Fibroblast of skin of right quadriceps (primary cell): ENCODE results near the gene KLHL36.

Experiments used
- DNase-seq: peaks from one replicate; pipeline ENCODE4 v3.0.0-alpha.2; 2013

Gene KLHL36

DNA sequence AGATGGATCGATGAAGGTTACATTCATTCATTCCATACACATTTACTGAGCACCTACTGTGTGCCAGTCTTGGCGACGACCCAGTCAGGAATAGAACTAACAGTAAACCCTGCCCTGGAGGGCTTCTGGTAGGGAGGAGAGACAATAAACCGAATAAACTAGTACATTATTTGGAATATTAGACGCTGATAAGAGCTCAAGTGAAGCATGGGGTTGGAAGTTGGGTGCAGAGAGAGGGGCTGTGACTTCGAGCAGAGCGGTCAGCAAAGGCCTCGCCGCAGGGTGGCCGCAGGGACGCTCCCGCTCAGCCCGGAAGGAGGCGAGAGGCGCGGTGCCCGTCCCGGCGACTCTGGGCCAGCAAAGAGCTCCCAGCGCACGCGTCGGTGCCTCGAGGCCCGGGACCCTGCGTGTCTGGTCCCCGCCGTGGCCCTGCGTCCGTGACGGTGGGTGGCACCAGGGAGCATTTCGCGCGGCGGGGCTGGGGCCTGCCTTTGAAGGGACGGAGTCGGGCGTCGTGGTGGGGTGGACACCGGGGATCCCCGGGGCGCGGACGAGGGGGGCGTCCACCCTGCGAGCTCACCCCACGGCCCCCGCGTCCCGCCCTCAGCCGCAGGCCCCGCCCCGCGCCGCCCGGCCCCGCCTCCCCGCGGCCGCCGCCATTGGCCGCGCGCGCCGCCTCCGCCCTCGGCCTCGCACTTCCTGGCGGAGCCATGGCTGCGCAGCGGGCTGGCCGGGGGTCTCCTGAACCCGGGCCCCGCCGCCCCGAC lies at the start of gene KLHL36:
TSS of gene KLHL36 (plus strand) at position 684 of the 767 bp plus-strand sequence. CDS start 2,357 bp downstream, outside the sequence.
- DNase-seq, result peak; percentile 26

DNA sequence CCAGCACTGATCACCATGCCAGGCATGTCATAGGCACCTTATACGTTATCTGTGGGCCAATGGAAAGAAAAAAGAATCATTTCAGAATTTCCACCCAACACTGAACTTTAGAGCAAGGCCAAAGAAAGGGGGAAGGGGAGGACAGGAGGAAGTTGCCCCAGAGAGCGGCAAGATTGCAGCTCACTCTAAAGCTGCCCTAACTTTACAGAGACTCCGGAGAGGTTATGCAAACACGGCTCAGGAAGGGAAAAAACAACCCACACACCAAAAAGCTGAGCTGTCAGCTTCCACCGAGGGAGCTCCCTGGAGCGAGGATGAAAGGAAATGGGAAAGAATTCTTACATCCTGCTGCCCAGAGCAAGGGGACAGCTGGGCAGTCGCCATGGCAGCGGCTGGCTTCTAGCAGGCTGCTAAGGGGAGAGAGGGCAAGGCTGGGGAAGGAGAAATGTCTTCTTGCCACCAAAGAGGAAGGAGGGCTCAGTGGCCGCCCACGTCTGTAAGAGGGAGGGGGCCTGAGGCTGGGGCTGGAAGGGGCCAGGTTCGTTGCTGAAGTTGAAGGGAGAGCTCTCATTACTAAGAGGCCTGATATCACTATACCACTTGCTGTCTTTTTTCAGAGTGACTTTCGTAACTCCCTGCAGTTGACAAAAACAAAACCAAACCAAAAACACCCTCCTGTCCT lies 48.6 kb upstream of the KLHL36 start:
- DNase-seq, result peak; percentile 84

DNA sequence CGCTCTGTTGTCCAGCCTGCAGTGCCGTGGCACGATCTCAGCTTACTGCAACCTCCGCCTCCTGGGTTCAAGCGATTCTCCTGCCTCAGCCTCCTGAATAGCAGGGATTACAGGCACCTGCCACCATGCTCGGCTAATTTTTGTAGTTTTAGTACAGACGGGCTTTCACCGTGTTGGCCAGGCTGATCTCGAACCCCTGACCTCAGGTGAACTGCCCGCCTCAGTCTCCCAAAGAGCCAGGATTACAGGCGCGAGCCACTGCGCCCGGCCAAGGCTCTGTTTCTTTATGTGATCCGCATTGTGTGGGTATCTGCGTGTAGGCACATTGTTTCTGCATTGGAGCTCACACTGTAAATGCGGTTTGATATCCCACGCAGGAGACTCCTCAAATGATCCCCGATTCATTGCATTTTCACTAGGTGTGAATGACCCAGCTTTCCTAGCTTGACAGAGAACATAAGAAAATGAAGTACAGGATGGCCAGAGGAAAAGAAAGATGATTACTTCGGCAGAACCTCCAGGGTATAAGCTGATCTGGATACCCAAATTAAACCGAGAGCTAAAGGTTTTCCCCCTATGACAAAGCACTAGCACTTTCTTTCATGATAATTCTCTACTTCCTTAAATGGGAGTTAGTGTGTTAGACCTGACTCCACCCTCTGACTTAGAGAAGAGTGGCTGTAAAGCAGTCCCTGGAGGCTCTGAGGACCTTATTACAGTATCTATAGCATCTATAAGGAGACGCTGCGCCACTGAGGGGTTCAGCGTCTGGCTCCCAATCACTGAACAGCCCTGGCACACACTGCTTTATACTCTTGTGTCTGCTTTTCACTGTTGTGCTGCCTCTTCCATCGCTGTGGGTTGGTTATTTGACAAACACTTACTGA lies 47.7 kb upstream of the KLHL36 start:
- DNase-seq, result no peak

DNA sequence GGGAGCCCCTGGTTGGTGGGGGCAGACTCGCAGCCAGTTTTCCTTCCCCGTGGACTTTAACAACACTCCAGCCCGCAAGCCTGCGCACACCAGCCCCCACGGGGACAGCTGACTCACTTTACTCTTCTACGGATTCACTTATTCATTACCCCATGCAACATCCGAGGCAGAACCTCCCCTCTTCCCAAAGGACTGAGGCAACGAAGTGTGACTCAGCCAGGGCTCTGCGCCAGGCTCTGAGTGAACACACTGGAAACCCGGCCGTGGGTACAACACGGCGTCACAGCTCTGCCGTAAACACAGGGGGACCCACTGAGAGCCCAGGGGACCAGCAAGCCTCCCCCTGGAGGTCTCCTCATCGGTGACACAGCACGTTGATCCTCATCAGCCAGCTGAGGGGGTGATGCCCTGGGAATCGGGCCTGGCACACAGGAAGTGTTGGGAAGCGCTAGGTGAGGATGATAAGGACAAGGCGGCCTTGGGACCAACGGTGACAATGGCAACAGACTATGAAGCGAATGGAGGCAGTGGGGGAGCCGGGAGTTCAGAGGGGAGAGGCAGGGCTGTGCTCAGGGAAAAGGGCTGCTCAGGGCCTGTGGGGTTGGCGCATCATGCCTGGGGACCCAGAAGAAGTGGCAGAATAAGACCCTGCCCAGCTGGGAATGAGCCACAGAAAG lies 45.0 kb upstream of the KLHL36 start:
- DNase-seq, result peak; percentile 97

DNA sequence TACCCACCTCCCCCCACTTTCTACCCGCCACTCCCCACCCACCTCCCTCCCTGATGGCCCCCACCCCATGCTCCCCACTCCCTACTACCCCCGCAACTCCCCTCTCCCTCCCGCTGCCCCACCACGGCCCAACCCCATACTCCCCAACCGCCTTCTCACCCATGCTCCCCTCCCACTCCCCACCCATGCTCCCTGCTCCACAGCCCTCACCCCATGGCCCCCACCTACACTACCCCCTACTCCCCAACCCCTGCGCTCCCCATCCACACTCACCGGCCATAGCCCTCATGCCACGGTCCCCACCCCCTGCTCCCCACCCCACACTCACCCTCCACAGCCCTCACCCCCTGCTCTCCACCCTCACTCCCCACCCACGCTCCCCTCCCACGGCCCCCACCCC lies 44.4 kb upstream of the KLHL36 start:
- DNase-seq, result no peak

DNA sequence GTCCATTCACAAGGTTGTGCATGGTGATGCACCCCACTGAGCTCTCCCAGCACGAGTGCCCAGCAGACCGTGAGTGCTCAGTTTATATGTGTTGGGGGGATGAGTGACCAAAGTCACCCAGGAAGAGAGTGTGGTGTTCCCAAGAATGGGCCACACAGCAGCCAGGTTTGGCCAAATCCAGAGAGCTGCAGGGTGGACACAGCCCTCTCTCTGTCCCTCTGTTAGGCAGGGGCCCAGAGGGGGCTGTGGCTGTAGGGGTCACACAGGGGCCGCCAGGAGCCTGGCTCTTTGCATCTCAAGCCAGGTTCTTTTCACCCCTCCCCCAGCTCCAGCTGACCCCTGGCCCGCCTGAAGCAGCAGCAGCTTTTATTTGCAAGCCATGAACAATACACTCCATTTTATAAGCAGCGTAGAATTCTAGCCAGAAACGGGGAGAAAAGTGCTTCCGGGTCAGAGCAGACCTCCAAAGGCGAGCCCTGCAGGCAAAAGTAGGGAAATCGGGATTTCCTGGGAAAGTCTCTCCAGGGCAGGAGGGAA lies 43.8 kb upstream of the KLHL36 start:
- DNase-seq, result no peak

DNA sequence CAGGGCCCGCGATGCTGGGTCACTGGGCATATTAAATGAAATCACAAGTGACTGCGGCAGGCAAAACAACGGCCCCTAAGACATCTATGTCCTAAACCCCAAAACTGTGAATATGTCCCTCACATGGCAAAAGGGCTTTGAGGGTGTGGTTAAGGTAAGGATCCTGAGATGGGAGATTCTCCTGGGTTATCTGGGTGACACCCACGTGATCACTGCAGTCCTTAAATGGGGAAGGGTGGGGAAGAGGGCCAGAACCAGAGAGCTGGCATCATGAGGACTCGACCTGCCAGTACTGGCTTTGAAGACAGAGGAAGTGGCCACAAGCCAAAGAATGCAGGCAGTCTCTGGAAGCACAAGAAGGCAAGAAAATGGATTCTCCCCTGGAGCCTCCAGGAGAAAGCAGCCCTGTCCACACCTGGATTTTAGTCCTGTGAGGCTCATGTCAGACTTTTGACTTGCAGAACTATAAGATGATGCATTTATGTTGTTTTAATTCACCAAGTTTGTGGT lies 42.9 kb upstream of the KLHL36 start:
- DNase-seq, result no peak

DNA sequence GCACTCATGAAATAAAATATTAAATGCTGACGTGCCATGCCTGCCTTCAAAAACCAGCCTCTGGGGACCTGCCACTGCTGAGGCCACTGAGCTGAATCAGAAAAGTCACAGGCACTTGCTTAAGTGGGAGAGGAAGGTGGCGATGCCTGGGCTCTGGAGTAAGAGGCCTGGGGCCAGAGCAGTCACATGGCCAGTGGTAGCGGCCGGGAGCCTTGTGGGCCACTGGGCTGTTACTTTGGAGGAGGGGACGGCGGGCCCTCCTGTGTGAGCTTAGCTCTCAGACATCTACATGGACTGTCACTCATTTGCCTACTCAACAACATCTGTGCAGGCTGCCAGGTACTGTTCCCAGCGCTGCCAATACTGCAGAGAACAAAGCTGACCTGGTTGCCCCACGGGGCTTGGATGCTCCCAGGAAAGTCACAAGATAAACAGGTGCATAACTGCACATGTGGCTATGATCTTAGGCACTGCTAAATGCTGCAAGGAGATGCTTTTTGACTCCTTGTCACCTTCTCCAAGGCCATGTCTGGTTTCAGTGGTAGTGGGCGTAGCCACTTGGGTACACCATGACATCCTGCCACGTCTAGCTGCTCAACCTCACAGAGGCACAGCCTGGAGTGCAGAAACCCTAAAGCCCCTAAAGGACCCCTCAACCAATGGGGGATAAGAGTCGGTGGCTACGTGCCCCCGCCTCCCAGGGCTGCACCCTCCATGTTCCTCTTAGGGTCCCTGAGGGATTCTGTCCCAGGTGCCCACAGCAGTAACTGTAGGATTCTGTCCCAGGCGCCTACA lies 42.0 kb upstream of the KLHL36 start:
- DNase-seq, result no peak

DNA sequence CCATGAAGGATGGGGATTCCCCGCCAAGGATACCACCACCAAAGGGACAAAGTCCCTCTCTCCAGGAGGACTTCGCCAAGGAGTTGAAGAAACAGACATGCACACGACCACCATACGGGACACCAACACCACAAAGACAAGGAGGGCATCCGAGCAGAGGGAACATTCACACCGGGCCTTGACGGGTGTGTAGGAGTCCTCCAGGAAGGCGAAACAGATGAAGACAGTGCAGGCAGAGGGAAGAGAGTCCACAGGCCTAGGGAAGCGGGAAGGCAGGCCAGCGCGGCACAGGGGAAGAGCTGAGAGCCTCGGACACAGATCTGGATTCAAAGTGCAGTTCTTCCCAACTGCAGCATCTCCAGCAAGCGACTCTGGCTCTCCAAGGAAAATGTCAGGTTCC lies 41.2 kb upstream of the KLHL36 start:
- DNase-seq, result no peak

DNA sequence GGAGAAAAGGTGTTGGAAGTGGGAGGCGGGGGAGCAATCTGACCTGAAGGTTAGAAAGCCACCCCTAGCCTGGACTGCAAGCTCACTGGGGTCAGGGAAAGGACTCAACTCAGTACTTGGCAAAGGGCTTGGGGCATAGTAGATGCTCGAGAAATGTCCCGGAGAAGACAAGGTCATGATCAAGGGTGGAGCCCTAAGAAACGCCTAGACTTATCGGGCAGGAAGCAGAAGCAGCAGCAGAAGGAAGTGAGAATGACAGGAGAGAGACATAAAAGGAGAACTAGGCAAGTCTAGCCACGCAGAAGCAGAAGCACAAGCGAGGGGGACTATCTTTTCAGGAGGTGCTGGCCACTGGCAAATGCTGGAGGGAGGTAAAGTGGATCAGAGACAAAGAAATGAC lies 40.6 kb upstream of the KLHL36 start:
- no peak for DNase-seq

DNA sequence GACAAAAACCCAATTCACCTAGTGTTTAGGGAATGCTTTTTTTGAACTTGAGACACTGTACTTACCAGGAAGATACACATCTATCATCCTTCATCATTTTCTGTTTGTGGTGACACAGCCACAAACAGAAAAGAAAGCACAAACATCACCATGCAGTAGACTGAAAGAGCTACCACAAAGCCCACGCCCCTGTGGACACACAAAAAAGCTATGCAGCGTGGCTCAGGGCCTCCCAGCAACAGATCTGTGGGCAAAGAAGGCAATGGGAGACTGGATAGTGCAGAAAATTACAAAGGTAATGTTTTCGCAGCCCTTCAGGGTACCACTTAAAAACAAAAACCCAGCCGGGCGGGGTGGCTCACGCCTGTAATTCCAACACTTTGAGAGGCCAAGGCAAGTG lies 40.0 kb upstream of the KLHL36 start:
- no peak for DNase-seq

DNA sequence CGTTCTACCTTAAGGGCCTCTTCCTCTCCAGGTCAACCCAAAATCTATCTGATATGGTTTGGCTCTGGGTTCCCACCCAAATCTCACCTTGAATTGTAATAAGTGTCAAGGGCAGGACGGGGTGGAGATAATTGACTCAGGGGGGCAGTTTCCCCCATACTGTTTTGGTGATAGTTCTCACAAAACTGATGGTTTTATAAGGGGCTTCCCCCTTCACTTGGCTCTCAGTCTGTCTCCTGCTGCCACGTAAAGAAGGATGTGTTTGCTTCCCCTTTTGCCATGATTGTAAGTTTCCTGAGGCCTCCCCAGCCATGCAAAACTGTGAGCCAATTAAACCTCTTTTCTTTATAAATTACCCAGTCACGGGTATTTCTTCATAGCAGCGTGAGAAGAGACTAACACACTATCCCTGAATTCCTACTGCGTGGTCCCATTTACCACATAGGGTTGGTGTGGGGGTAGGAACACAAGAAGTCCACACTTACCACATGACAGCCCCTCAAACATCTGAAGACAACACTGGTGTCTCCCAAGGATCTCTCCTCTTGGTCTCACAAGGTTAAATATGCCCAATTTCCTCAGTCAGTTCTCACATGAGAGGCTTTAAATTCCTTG lies 38.6 kb upstream of the KLHL36 start:
- no peak for DNase-seq

DNA sequence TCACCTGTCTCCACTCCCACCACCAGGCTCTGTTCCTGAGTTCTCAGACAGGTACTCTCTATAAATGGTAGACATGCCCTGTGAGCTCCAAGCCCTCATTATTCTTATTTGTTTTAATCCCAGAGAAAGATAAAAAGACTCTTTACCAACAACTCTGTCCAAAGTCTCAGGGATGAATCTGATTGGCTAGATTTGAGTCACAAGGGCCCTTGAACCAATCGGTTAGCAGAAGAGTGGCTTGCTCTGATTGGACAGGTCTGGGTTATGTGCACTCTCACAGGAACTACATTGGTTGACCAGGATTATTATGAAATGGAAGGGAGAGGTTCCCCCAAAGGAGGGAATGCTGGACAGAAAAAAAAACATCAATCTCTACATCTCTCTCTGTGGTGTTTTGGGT lies 37.9 kb upstream of the KLHL36 start:
- no peak for DNase-seq

DNA sequence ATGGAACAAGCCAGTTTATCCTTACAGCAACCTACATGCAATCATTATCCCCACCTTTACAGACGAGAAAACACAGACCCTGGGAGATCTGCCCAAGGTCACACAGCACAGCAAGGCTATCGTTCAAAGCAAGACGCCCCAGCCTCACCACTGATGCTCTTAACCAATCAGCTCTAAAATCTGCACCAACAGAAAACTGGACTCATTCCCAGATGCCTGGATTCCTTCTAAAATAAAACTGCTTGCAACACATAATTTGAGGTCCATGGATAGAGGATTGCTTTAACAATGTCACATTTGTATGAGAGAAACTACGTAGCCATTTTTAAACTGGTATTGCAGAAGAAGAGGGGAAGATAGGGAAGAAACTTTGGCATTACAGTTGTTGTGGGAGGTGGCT lies 37.3 kb upstream of the KLHL36 start:
- DNase-seq, result peak; percentile 58

DNA sequence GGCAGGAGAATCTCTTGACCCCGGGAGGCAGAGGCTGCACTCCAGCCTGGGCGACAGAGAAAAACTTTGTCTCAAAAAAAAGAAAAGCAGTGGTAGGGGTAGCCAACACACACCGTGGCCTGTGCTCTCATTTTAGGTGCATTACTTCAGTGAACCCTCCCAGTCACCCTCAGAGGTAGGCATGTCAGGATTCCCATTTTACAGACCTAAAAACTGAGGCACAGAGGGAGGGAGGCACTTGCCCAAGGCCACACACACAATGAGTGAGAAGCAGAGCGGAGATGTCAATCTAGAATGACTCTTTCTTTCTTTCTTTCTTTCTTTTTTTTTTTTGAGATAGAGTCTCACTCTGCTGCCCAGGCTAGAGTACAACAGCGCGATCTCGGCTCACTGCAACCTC lies 35.6 kb upstream of the KLHL36 start:
- no peak for DNase-seq

DNA sequence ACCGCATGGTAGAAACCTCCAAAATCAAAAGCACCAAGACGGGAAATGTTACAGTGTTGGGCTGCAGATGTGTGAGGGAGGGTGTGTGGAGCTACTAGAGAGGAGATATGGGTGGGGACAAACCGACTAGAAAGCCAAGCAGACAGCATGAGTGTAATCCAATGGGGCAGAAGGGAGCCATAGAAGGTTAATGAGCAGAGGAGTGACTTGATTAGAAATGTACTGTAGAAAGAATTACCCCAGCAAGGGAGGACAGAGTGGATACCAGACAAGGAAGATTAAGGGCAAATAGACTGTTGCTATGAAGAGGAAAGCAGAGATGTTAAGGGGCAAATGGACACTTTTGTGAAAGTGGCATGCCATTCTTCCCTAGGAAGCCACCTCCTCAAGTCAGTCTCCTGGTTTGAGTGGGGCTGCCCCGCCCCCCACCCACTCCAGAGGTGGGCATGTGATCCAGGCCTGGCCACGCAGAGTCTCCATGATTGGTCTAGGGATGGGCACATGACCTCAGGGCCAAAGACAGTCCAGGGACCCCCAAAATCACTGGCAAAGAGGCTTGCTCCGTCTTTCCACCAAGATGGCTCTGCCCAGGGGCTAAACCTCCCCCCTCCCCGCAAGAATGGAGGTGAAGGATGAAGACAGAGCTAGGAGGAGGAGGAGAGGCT lies 34.8 kb upstream of the KLHL36 start:
- DNase-seq, result no peak

DNA sequence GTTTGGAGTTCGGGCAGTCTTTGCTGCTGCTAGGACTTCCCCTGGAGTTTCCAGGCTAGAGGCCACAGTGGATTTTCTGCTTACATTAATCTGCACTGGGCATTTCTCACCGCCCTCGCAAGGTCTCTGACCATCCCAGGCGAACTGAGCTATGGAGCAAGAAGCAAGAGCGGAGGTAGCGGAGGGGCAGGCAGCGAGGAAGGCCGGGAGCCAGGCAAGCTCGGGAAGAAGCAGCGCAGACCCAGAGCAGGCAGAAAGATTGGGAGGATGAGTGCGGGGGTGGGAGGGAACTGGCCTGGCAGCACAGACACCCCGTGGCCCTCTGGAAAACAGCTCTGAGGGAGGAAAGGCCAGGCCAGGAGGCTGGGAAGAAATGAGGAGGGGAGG lies 34.2 kb upstream of the KLHL36 start:
- DNase-seq, result no peak

DNA sequence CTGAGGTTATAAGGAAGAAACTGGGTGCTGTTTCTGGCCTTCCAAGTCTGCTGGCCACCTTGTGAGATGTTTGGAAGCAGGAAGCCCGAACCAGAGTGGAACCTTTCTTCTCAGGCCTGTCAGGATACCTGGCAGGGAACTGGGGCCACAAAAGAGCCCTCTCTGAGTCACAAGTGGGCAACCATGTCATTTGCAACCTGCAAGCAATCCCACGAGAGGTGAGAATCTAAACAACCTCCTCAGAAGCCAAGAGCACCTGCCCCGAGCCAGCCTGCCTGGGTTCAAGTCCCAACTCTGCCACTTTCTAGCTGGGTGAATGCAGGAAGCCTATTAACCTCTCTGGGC lies 33.7 kb upstream of the KLHL36 start:
- no peak for DNase-seq

DNA sequence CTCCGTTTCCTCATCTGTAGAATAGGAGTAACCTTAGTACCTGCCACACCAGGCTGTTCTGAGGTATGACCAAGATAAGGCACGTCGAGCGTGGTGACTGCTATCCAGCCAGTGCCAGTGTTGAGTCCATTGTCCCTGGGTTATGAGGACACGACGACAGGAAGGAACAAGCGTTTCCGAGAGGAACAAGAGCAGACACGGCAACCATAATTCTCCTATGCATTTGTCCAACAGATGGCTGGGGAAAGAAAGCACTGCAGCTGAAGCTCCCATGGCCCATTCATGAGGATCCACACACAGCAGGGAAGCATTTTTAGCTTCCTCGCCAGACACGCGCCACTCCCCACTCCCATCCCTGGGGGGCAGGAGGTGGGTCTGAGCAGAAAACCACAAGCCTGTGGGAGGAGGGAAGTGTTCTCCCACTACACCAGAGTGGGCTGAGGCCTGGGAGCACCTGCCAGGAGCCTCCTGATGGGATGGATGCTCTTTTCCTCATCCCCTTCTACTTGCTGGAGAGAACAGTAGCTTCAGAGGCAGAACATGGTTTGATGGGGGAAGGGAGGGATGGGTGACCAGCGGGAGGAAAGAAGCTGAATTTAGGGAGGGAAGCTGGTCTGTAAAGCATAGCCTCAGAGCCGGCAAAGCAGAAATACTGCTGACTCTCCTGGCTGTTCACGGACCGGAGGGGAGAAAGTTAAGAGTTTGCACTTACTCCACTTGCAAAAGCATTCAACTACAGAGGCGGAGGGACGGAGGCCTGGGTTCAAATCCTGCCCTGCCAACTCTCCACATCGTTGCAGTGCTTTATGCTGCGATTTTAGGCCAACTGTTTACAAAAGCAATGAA lies 33.1 kb upstream of the KLHL36 start:
- DNase-seq, result peak; percentile 38

DNA sequence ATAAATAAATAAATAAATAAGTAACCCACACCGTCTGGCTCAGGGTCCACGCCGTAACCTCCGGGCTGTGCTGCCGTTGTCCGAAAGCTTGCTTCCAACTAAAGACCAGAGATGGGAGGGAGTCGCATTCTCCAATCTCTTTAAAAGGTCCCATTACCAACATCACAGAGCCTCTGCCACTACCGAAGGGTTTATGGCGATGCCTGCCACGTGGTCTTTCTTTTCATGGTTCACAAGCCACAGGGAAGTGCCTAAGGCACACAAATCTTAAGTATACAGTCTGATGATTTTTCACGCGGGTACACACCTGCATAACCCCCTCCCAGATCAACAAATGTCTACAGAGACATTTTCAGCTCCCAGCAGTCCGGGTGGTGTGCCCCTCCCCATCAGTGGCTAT lies 31.8 kb upstream of the KLHL36 start:
- DNase-seq, result no peak
